8988T (cell line): Measurements from ENCODE around the gene TNS2.
"Not testable (repeated sequence)": the region's sequence is repeated elsewhere in the genome, so short reads cannot be mapped to it uniquely, and the experiment has no call there.

Source experiments
- DNase-seq: peaks from one replicate; pipeline ENCODE4 v3.0.0; 2011

Gene TNS2

GRCh38 chr12:53049571-53050318 lies at the start of gene TNS2:
TSS of gene TNS2 (plus strand) at chr12:53050065. CDS start at chr12:53050186, 121 bp downstream.
- DNase-seq: peak; percentile 57

GRCh38 chr12:53004178-53004577 lies 45.7 kb upstream of the TNS2 start:
- DNase-seq: no peak

- no peak for DNase-seq
Measured at GRCh38 chr12:53004582-53004981, 45.3 kb upstream of the TNS2 start.

GRCh38 chr12:53005215-53005985 lies 44.5 kb upstream of the TNS2 start:
- DNase-seq: no peak

GRCh38 chr12:53005986-53006809 lies 43.7 kb upstream of the TNS2 start, which contains the start of gene EIF4B:
TSS of gene EIF4B (plus strand) at chr12:53006456. CDS start at chr12:53006484, 28 bp downstream.
- peak; percentile 65 for DNase-seq

GRCh38 chr12:53006810-53007309 lies 43.0 kb upstream of the TNS2 start:
- peak; percentile 45 for DNase-seq

- no peak for DNase-seq
Measured at GRCh38 chr12:53007343-53007742, 42.5 kb upstream of the TNS2 start.

- DNase-seq: not testable (repeated sequence)
Measured at GRCh38 chr12:53008760-53009159, 41.1 kb upstream of the TNS2 start.

GRCh38 chr12:53010955-53011354 lies 38.9 kb upstream of the TNS2 start:
- DNase-seq: no peak

GRCh38 chr12:53011889-53012288 lies 38.0 kb upstream of the TNS2 start:
- no peak for DNase-seq

- no peak for DNase-seq
Measured at GRCh38 chr12:53012928-53013327, 36.9 kb upstream of the TNS2 start.

- no peak for DNase-seq
Measured at GRCh38 chr12:53014709-53015108, 35.2 kb upstream of the TNS2 start.

- DNase-seq: no peak
Measured at GRCh38 chr12:53025250-53025649, 24.6 kb upstream of the TNS2 start.

- DNase-seq: not testable (repeated sequence)
Measured at GRCh38 chr12:53027014-53027413, 22.9 kb upstream of the TNS2 start.

GRCh38 chr12:53031616-53032015 lies 18.2 kb upstream of the TNS2 start:
- DNase-seq: no peak

- DNase-seq: not testable (repeated sequence)
Measured at GRCh38 chr12:53033832-53034231, 16.0 kb upstream of the TNS2 start.

GRCh38 chr12:53034459-53034858 lies 15.4 kb upstream of the TNS2 start:
- DNase-seq: no peak

GRCh38 chr12:53036802-53037201 lies 13.1 kb upstream of the TNS2 start:
- no peak for DNase-seq

- DNase-seq: no peak
Measured at GRCh38 chr12:53039851-53040250, 10.0 kb upstream of the TNS2 start.

GRCh38 chr12:53042607-53043454 lies 7.0 kb upstream of the TNS2 start:
- DNase-seq: no peak

GRCh38 chr12:53044052-53044581 lies 5.7 kb upstream of the TNS2 start:
- peak; percentile 34 for DNase-seq
